Measurements from ENCODE around the gene EDDM13.
"Not testable (repeated sequence)": the region's sequence is repeated elsewhere in the genome, so short reads cannot be mapped to it uniquely, and the experiment has no call there.

The EDDM13 gene

GRCh38 chr19:56301886-56302620, 29.5 kb downstream of the EDDM13 start:
- no peaks in the 10 kb centered on the region for H4K20me1 ChIP-seq (ENCODE audit: insufficient read depth, low read length)
- no peaks in the 10 kb centered on the region for H3K9me3 ChIP-seq (replicated peaks; ENCODE audit: insufficient read depth, low read length)
- DNase-seq = no peak
- no peaks in the 10 kb centered on the region for H3K9me2 ChIP-seq (replicated peaks; ENCODE audit: insufficient read depth, low read length)
- no peak for TF ChIP-seq EZH2 (optimal IDR thresholded peaks at IDR 0.05; ENCODE audit: low read depth, low read length)
- TF ChIP-seq EZH2phosphoT487 (IDR thresholded peaks at IDR 0.05; ENCODE audit: low read length) = no peak
- no peak for TF ChIP-seq CTCF (IDR thresholded peaks at IDR 0.05; ENCODE audit: low read length)
- no peaks in the 10 kb centered on the region for H3K36me3 ChIP-seq (replicated peaks; ENCODE audit: insufficient read depth, low read length)
- no peak overlapping the region for H3K27ac ChIP-seq (ENCODE audit: low read length)
- H3K9ac ChIP-seq (ENCODE audit: low read length) = no peak overlapping the region
- H2AFZ ChIP-seq (ENCODE audit: low read length) = no peak overlapping the region
- H3K4me2 ChIP-seq (ENCODE audit: low read depth, low read length) = no peak overlapping the region
- no peaks in the 10 kb centered on the region for H3K27me3 ChIP-seq (replicated peaks; ENCODE audit: insufficient read depth, low read length)
- no peaks in the 10 kb centered on the region for H3F3A ChIP-seq (ENCODE audit: insufficient read depth, low read length)
- no peaks in the 10 kb centered on the region for H3K79me2 ChIP-seq (ENCODE audit: low read length)
- H3K4me1 ChIP-seq (ENCODE audit: low read length) = no peaks in the 10 kb centered on the region
- no peak overlapping the region for H3K4me3 ChIP-seq (ENCODE audit: low read length)

GRCh38 chr19:56304243-56304642, 31.7 kb downstream of the EDDM13 start:
- Histone ChIP-seq H3K9me3 (replicated peaks; ENCODE audit: insufficient read depth, low read length) (no peaks in the 10 kb centered on the region), H3F3A (ENCODE audit: insufficient read depth, low read length) (no peaks in the 10 kb centered on the region), H3K27me3 (replicated peaks; ENCODE audit: insufficient read depth, low read length) (no peaks in the 10 kb centered on the region), H3K36me3 (replicated peaks; ENCODE audit: insufficient read depth, low read length) (no peaks in the 10 kb centered on the region), H3K4me1 (ENCODE audit: low read length) (no peaks in the 10 kb centered on the region), H3K79me2 (ENCODE audit: low read length) (no peaks in the 10 kb centered on the region), H3K27ac (ENCODE audit: low read length) (no peak overlapping the region), H3K9ac (ENCODE audit: low read length) (no peak overlapping the region), H2AFZ (ENCODE audit: low read length) (no peak overlapping the region), H3K4me2 (ENCODE audit: low read depth, low read length) (no peak overlapping the region), H3K4me3 (ENCODE audit: low read length) (no peak overlapping the region), H4K20me1 (ENCODE audit: insufficient read depth, low read length) (no peaks in the 10 kb centered on the region), H3K9me2 (replicated peaks; ENCODE audit: insufficient read depth, low read length) (no peaks in the 10 kb centered on the region)
- DNase-seq = no peak
- no peak for TF ChIP-seq EZH2phosphoT487 (IDR thresholded peaks at IDR 0.05; ENCODE audit: low read length)
- no peak for TF ChIP-seq EZH2 (optimal IDR thresholded peaks at IDR 0.05; ENCODE audit: low read depth, low read length)
- TF ChIP-seq CTCF (IDR thresholded peaks at IDR 0.05; ENCODE audit: low read length) = no peak

- H3K36me3 ChIP-seq (replicated peaks; ENCODE audit: insufficient read depth, low read length) = no peaks in the 10 kb centered on the region
Measured at GRCh38 chr19:56306016-56306415, 33.5 kb downstream of the EDDM13 start.

GRCh38 chr19:56307062-56307461, 34.5 kb downstream of the EDDM13 start:
- H3K9me2 ChIP-seq (replicated peaks; ENCODE audit: insufficient read depth, low read length); DNase-seq; H3K27me3 ChIP-seq (replicated peaks; ENCODE audit: insufficient read depth, low read length); H3K4me1 ChIP-seq (ENCODE audit: low read length); H3K4me3 ChIP-seq (ENCODE audit: low read length); H4K20me1 ChIP-seq (ENCODE audit: insufficient read depth, low read length); H3K9me3 ChIP-seq (replicated peaks; ENCODE audit: insufficient read depth, low read length); H3K36me3 ChIP-seq (replicated peaks; ENCODE audit: insufficient read depth, low read length); H3K9ac ChIP-seq (ENCODE audit: low read length); H2AFZ ChIP-seq (ENCODE audit: low read length); H3K4me2 ChIP-seq (ENCODE audit: low read depth, low read length); H3K27ac ChIP-seq (ENCODE audit: low read length); H3F3A ChIP-seq (ENCODE audit: insufficient read depth, low read length); H3K79me2 ChIP-seq (ENCODE audit: low read length): not testable (repeated sequence)

More at GRCh38 chr19:56306016-56306415, 33.5 kb downstream of the EDDM13 start:
- H3K79me2 ChIP-seq (ENCODE audit: low read length) = no peaks in the 10 kb centered on the region
- no peak for DNase-seq
- H3K4me1 ChIP-seq (ENCODE audit: low read length) = no peaks in the 10 kb centered on the region
- H3K27ac ChIP-seq (ENCODE audit: low read length) = no peak overlapping the region
- H3K9me2 ChIP-seq (replicated peaks; ENCODE audit: insufficient read depth, low read length) = no peaks in the 10 kb centered on the region
- no peak overlapping the region for H3K4me2 ChIP-seq (ENCODE audit: low read depth, low read length)
- no peak overlapping the region for H3K9ac ChIP-seq (ENCODE audit: low read length)
- no peaks in the 10 kb centered on the region for H3K27me3 ChIP-seq (replicated peaks; ENCODE audit: insufficient read depth, low read length)
- TF ChIP-seq EZH2 (optimal IDR thresholded peaks at IDR 0.05; ENCODE audit: low read depth, low read length) (no peak), CTCF (IDR thresholded peaks at IDR 0.05; ENCODE audit: low read length) (no peak), EZH2phosphoT487 (IDR thresholded peaks at IDR 0.05; ENCODE audit: low read length) (no peak)
- no peak overlapping the region for H2AFZ ChIP-seq (ENCODE audit: low read length)
- H3K9me3 ChIP-seq (replicated peaks; ENCODE audit: insufficient read depth, low read length) = no peaks in the 10 kb centered on the region
- H3F3A ChIP-seq (ENCODE audit: insufficient read depth, low read length) = no peaks in the 10 kb centered on the region
- no peak overlapping the region for H3K4me3 ChIP-seq (ENCODE audit: low read length)
- no peaks in the 10 kb centered on the region for H4K20me1 ChIP-seq (ENCODE audit: insufficient read depth, low read length)

All from MM.1S (cell line).